NK-92 treated with Interleukin-12 subunit alpha and Interleukin-12 subunit beta, amount 100 ng/mL, for 24 hours (cell line): ENCODE data around the gene TRIM9.

Experiments
- DNase-seq: peaks from one replicate; lab custom pipeline; 2025; lab: John Stamatoyannopoulos, UW

TRIM9 gene

GRCh38 chr14:51056421-51056820, 38.5 kb downstream of the TRIM9 start:
- no peak for DNase-seq

GRCh38 chr14:51053157-51053556, 41.7 kb downstream of the TRIM9 start:
- no peak for DNase-seq

GRCh38 chr14:51044961-51045360, 49.9 kb downstream of the TRIM9 start:
- no peak for DNase-seq

- no peak for DNase-seq
These were observed 53.0 kb downstream of the TRIM9 start for GRCh38 chr14:51041883-51042282.

- no peak for DNase-seq
These were observed 53.8 kb downstream of the TRIM9 start for GRCh38 chr14:51041108-51041531.

- no peak for DNase-seq
These were observed 55.7 kb downstream of the TRIM9 start for GRCh38 chr14:51039252-51039651.

- DNase-seq = no peak
These were observed 59.2 kb downstream of the TRIM9 start for GRCh38 chr14:51035611-51036192.

GRCh38 chr14:51028851-51029754, 65.8 kb downstream of the TRIM9 start:
- DNase-seq = no peak

GRCh38 chr14:51028361-51028760, 66.5 kb downstream of the TRIM9 start:
- DNase-seq = no peak

- no peak for DNase-seq
These were observed 70.5 kb downstream of the TRIM9 start for GRCh38 chr14:51024377-51024776.

- DNase-seq = no peak
These were observed 70.9 kb downstream of the TRIM9 start for GRCh38 chr14:51023964-51024363.

- DNase-seq = no peak
These were observed 72.1 kb downstream of the TRIM9 start for GRCh38 chr14:51022769-51023168.

- DNase-seq = no peak
These were observed 74.7 kb downstream of the TRIM9 start for GRCh38 chr14:51020024-51020710.

- no peak for DNase-seq
These were observed 75.8 kb downstream of the TRIM9 start for GRCh38 chr14:51019089-51019488.

GRCh38 chr14:51018521-51018920, 76.4 kb downstream of the TRIM9 start:
- DNase-seq = no peak

GRCh38 chr14:51014625-51015024, 80.3 kb downstream of the TRIM9 start:
- no peak for DNase-seq

GRCh38 chr14:51014086-51014485, 80.8 kb downstream of the TRIM9 start:
- no peak for DNase-seq

- DNase-seq = no peak
These were observed 82.8 kb downstream of the TRIM9 start for GRCh38 chr14:51012055-51012454.

GRCh38 chr14:51008446-51008845, 86.5 kb downstream of the TRIM9 start:
- DNase-seq = no peak

- DNase-seq = no peak
These were observed 88.1 kb downstream of the TRIM9 start for GRCh38 chr14:51006781-51007211.

- no peak for DNase-seq
These were observed 88.6 kb downstream of the TRIM9 start for GRCh38 chr14:51006324-51006723.

- no peak for DNase-seq
These were observed 89.9 kb downstream of the TRIM9 start for GRCh38 chr14:51004801-51005526.
